GM18502 (cell line): Measurements from ENCODE around the gene KBTBD8.

Source experiments
- ATAC-seq: cut with Tn5 transposase; IDR thresholded peaks from one replicate; pipeline ENCODE4 v1.9.1; 2021; ENCODE audit warnings: mild to moderate bottlenecking; ENCODE audit not compliant: unreplicated experiment, poor library complexity

KBTBD8 gene, protein sequence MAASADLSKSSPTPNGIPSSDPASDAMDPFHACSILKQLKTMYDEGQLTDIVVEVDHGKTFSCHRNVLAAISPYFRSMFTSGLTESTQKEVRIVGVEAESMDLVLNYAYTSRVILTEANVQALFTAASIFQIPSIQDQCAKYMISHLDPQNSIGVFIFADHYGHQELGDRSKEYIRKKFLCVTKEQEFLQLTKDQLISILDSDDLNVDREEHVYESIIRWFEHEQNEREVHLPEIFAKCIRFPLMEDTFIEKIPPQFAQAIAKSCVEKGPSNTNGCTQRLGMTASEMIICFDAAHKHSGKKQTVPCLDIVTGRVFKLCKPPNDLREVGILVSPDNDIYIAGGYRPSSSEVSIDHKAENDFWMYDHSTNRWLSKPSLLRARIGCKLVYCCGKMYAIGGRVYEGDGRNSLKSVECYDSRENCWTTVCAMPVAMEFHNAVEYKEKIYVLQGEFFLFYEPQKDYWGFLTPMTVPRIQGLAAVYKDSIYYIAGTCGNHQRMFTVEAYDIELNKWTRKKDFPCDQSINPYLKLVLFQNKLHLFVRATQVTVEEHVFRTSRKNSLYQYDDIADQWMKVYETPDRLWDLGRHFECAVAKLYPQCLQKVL

DNA sequence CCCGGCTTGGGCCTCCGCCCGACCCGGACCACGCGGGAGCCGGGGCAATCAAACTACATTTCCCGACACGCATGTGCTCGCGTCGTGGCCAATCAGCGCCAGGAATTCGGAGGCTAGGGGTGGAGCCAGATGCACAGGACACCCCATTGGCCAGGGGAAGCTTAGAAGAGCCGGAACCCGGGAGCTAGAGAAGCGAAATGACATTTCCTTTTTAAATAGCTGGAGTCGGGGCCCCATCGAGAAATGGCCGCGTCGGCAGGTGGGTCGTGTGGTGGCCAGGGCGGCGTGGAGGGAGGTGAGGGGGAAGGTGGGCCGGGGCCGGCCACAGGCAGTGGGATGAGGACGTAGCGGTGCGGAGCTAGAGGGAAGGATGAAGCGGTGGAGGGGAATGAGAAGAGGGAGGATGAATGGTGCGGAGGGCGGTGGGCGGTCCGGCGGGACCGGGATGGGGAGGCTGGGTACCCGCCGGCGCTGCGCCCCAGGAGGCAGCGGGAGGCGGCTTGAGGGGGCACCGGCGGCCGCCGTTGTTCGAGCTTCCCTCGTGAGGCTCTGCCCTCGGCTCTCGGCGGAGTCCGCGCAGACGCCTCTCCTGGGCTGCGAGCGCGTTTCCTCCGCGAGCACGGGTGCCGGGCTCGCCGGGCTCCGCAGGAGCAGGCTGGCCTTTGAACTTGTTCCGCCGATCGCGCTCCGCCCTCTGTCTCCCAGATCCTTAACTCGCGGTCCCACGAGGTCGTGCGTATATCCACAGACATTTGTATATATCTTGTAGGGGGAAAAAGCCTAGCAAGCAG is at the start of gene KBTBD8:
Gene KBTBD8, plus strand, starts transcription at position 195 of the 791 bp plus-strand sequence. Its CDS starts 49 bp downstream, at position 244.
- peak; percentile 90 for ATAC-seq

DNA sequence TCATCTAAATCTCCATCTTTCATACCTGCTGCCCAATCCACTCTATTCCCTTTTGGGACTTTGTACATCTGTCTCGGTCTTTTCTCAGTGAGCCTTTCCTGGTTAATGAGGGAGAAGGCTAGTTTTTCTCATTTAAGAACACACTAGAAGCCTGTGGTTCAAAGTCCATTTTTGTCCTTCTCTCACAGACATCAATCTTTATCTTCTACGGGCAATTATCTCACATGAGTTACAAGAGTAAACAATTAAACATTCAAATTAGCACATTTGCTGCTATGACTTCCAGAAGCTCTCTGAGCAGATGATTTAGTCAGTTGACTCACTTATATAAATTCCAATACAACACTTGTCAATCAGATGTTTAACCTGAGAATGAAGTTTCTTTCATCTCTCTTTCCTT is 49.3 kb upstream of the KBTBD8 start:
- no peak for ATAC-seq

DNA sequence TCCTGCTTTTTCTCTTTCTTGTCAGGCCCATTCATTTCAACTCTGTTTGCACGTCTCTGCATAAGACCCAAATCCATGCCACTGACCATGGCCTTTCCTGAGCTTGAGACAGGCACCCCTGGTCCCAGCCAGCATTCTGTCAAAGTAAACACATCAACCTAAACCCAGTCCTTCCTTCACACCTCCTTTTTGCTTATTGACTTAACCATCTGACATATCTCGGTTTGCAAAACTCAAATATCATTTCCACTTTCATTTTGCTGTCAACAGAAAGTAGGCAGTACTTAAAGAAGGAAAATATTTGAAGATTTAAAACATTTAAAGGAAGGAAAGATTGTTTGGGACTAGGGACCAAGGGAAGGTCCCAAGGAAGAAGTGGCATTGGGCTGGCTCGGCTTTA is 48.2 kb upstream of the KBTBD8 start:
- no peak for ATAC-seq

DNA sequence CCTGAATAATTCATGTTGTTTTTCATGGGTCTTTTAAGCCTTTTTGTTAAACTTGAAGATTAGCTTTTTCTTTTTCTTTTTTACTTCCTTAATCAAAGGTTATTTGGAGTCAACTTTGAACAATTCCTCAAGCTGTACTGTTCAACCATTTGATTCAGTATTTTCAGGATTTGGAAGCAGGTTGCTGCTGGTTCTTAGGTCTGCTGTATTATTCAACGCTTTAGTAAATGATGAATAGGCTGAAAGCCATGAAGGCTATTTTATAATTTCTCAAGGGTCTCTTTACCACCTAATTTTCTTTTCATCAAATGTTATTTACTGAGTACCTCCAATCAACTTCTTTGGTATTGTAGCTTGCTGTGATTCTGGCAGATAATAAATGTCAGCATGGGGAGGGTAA is 45.8 kb upstream of the KBTBD8 start:
- no peak for ATAC-seq

DNA sequence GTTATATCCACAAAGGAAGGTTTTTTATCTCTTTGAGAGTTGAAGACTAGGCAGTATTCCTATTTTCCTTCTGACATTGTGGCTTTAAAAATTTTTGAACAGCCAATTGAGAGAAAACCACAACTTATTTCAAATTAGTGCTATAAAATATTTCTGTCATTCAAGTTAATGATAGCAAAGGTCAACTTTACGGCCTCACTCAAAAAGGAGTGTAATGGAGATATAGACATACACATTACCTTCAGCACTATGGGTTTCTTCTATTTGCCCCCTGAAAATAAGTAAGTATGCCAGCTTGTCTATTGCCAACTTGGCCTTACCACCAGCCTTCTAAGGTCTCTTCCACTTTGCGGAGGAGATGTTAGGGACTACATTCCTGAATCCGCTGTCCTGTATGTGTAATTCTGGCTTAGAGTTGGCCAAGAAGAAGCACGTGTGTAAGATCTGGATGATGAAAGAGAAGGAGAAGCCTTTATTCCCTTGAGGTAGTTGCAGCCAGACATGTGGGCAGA is 44.1 kb upstream of the KBTBD8 start:
- no peak for ATAC-seq

DNA sequence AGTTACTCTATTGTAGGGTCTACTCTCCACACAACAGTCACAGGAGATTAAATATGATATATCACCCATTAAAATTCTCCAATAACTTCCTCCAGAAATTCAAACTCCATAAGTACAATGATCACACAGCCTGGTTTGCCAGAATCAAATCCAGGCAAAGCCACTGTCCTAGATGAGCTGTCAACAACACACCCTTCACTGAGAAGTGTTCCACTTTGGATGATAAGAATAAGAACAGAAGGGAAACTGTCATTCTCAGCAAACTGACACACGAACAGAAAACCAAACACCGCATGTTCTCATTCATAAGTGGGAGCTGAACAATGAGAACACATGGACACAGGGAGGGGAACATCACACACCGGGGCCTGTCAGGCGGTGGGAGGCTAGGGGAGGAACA is 41.4 kb upstream of the KBTBD8 start:
- no peak for ATAC-seq

DNA sequence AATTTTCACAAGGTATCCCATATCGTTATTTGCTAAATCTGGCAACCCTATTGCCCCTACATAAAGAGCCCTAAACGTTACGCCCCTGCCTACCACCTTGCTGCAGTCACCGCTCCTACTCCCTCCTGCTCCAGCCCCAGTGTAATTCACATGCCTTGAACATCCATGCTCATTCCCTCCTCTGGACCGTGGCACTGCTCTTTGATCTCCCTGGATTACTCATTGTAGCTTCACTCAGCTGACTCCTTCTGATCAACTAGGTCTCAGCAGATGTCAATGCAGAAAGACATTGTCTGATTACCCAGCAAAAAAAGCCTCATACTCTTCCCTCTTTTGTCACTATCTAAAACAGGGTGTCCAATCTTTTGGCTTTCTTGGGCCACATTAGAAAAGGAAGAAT is 40.7 kb upstream of the KBTBD8 start:
- no peak for ATAC-seq

DNA sequence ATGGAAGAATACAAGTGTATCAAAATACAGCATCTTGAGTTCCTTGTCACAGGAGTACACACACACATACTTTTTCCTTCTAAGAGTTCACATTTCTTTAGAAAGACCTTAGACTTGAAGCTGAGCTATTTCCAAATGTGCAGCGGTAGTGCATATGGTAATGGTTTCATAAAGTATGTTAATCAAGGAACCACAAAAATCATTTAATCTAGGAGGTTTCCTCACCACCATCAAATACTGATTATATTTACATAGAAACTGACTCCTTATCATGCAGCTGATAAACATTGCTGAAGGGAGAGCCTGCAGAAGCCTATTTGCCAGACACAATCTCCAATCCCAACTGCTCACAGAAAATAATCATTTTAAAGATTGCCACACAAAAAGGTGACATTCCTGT is 40.0 kb upstream of the KBTBD8 start:
- no peak for ATAC-seq

DNA sequence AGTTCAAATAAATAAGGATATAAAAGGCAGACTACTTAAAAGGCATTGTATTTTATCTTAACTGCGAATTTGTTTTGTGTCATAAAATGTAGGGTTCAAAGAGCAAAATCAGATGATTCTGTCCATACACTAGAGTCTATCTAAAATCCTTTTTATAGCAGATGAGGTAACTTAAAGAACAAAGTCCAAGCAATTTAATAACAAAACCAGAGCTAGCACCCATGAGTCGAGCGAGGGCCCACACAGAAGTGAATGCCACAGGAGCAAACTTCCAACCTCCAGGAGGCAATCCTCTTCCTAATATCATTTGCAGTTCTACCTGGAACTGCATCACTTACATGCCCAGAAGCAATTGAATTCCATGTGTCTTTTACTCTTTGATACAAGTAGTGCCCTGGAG is 35.4 kb upstream of the KBTBD8 start:
- no peak for ATAC-seq

DNA sequence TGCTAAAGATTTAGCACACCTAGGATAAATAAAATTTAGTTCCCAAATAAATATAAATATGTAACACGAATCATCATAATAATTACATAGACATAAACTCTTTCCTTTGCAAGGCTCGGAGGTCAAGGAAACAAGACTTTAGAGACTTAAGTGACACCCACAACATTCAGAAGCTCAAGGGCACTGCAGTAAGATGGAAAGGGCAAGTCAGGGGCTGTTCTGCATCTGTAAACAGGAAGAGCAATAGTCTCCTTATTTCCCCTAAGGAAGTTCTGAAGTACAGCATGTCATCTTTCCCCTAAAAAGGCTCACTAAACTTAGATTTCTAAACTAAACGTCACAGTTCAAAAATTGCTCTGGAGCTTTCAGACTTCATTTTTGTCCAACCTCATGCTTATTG is 26.9 kb upstream of the KBTBD8 start:
- ATAC-seq = no peak

DNA sequence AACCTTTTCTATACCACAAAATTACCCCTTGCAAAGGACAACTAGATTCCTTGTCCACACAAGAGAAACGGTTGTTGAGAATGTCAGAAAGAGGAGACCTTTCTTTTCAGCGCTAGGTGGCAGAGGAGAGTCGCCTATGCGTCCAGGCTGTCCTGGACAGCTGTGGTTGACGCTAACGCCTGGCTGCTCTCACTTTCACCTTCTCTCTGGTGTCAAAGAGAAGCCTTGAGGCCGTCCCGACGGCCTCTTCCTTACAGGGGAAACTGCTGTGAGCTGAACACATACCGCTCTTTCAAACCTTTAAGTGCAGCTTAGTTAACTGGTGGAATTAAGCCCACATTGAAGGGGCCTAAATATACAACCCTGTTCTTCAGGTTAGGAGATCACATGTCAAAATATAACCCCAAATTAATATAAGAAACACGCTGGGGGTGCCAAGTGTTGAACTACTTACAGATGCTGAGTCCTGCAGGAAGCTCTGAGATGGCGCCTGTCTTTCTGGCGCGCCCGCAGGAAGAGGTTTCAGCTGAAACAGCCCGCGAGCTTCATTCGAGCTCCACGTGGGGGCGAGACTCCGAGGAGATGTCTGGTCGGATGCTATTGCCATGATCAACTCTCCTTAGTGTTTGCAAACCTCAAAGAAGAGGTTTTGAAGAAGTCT is 26.1 kb upstream of the KBTBD8 start:
- ATAC-seq = peak; percentile 98

DNA sequence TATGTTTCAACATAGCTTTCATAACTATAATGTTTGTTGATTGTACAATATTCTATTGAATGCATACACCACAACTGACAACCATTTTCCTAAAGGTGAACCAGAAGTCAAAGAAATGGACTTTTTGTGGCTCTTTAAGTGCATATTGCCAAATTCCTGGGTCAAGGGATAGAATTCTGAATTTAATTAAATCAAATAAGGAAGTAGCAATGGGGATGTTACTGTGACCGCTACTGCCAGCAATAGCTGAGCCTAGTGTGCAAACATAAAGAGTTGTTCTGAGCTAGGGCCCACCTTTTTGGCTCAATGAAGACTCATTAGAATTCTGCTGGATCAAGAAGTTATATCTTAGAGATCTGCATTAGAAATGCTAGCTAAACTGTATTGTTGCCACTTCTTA is 17.3 kb upstream of the KBTBD8 start:
- no peak for ATAC-seq

DNA sequence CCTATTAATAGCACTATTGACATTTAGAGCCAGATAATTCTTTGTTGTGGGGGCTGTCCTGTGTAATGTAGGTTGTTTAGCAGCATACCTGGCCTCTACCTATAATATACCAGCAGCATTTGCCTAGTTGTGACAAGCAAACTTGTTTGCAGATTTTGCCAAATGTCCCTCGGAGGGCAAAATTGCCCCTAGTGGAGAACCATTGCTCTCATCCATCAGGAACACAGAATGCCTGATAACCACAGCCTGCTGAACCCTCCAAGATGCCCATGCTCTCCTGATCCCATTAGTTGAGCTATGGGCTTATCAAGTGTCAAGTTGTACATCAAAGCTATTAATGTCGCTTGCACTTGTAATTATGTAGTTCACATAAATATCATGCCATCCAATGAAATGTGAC is 15.0 kb upstream of the KBTBD8 start:
- ATAC-seq = no peak

DNA sequence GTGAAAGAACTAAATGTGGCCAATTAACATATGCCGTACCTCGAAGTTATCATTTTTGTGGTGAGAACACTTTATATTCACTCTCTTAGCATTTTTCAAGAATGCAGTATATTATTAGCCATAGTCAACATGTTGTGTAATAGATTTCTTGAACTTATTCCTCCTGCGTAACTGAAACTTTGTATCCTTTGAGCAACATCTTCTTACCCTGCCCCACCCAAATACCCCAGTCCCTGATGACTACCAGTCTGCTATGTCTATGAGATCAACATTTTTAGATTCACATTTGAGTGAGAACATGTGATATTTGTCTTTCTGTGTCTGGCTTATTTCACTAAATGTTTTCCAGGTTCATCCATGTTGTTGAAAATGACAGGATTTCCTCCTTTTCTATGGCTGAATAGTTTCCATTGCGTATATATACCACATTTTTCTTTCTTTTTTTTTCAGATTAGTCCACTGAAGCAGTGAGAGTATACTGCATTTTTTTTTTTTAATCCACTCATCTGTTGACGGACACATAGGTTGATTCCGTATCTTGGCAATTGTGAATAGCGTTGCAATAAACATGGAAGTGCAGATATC is 12.7 kb upstream of the KBTBD8 start:
- ATAC-seq = no peak

DNA sequence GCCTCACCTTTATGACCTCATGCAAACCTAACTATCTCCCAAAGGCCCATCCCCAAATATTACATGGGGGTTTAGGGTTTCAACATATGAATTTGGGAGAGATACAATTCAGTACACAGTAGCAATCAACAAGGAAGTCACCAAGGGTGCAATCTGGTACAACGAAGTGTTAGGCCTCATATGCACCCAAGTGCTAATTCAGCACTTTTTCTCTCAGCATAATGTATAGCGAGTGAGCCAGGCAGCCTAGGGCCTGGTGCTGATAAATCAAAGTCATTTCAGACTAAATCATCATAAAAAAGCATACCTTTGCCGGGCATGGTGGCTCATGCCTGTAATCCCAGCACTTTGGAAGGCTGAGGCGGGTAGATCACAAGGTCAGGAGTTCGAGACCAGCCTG is 11.7 kb upstream of the KBTBD8 start:
- no peak for ATAC-seq

DNA sequence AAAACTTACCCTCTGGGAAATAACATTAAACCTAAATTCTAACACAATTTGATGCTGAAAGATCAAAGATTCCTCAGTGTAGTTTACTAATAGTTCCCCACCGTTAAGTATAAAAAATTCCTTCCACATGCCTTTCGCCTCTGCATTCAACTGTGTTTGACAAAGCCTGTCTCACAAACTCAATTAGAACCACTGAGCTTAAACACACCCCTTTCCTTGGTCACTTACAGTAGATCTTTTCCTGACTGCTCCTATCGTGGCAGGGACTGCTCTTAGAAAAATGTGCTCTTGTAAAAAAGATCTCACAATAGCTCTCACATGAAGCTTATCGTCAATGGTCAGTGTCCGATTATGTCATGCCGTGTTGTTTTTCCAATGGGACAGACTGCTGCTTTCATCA is 8.9 kb upstream of the KBTBD8 start:
- no peak for ATAC-seq

DNA sequence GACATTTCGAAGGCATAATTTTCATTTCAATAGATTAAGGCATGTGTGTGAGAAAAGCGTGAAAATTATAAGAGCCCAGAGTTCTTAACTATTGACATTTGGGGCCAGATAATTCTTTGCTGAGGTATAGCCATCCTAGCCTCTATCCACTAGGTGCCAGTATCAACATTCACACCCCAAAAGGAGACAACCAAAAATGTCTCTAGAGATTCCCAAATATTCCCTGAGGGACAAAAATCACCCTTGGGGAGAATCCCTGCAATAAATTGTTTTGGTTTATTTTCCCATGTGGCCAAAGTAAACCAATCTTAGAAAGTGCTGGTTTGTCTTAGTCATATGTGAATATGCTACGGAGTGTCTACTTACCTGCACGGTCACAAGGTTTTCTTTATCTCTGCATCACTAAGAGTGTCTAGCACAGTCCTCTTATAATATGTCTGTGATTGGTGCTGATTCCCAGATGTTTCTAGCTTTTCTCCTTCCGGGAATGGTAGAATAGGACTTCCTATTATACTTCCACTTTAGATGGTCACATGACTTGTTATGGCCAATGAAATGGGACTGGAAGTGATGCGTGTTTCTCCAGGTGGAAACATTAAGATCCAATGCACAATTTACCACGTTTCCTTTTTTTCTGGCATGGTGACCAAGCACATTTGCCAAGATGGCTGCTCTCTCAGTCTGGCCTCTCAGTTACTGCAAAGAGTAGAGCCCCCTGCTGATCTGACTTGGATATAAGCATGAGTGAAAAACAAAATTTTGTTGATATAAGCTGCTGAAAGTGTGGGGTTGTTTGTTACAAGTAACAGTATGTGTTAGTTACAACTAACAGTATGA is 8.0 kb upstream of the KBTBD8 start:
- peak; percentile 84 for ATAC-seq

DNA sequence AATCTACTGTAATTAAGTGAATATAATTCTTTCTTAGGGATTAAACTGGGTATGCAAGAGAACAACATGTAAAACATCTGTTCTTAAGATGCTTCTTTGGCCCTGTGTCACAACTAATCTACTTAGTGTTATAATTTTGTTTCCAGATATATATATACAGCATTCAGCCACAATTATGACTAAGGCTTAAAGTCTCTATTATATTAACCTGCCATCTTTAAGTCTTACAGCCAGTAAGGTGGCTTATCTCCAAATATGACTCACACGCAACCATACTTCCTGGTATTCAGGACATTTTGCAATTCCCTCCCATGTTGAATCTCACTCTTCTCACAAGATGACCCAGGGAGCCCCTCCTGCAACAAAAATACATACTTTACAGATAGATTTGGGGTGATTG is 6.6 kb upstream of the KBTBD8 start:
- ATAC-seq = no peak

DNA sequence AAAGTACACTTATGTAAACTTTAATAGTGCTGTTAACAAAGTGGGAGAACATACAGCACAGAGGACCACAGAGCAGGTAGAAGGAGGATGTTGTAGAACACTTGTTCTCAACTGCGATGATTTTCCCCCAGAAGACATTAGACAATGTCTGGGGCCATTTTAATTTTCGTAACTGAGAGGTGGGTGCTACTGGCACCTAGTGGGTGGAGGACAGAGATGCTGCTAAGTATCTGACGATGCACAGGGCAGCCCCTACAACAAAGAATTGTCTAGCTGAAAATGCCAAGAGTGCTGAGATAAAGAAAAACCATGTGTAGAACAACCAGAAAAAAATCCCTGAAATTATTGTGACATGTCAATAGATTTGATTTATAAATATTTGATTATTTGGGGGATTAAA is 5.0 kb upstream of the KBTBD8 start:
- no peak for ATAC-seq
